OCI-LY7 (cell line): ENCODE measurements around the gene RNF175. TPM values are rescaled to one million over a fixed set of nuclear protein-coding genes. Genes with fewer than 3 reads are reported as not detected.

Experiments used
- BruUV-seq: library from RNA; stranded (reverse); fragments of 400-500 nt; replicated peaks from 2 replicates; lab custom pipeline; 2021; lab: Mats Ljungman, UMichigan
- CTCF ChIA-PET: fragments of 300-600 bp; sonication (Branson Sonifier 250); formaldehyde crosslinking; loops from one replicate; lab custom pipeline; 2022; ENCODE audit warnings: antibody characterized with exemption; ENCODE audit not compliant: unreplicated experiment; lab: Charles Lee
- POLR2A ChIA-PET: fragments of 300-600 bp; sonication (Branson Sonifier 250); formaldehyde crosslinking; loops from one replicate; lab custom pipeline; 2022; ENCODE audit warnings: antibody characterized with exemption; lab: Charles Lee
- DNase-seq: peaks from one replicate; pipeline ENCODE4 v3.0.0-alpha.2; 2015; ENCODE audit warnings: low spot score
- H2AFZ ChIP-seq: fragments of 200-600 bp; sonication (generic), shearing (Covaris generic); 2 replicates; pipeline ENCODE4 v1.6.1; 2014; ENCODE audit warnings: mild to moderate bottlenecking, antibody characterized with exemption, low read length, moderate library complexity
- H3K27ac ChIP-seq: fragments of 200-600 bp; sonication (generic); 2 replicates; pipeline ENCODE4 v1.5.1; 2014; ENCODE audit warnings: mixed run types, low read depth, mild to moderate bottlenecking, moderate library complexity, low read length, inconsistent platforms; ENCODE audit not compliant: poor library complexity, severe bottlenecking
- H3K36me3 ChIP-seq: fragments of 200-600 bp; sonication (generic); 2 replicates; pipeline ENCODE4 v1.6.1; 2014; ENCODE audit warnings: mild to moderate bottlenecking, antibody characterized with exemption, low read length, moderate library complexity, mixed read lengths; ENCODE audit not compliant: insufficient read depth
- H3K4me1 ChIP-seq: fragments of 200-600 bp; sonication (generic); 2 replicates; pipeline ENCODE4 v1.5.1; 2014; ENCODE audit warnings: mild to moderate bottlenecking, low read length; ENCODE audit not compliant: insufficient read depth, poor library complexity, severe bottlenecking
- H3K4me2 ChIP-seq: fragments of 200-600 bp; sonication (generic); 2 replicates; pipeline ENCODE4 v1.6.1; 2014; ENCODE audit warnings: mild to moderate bottlenecking, low read length
- H3K4me3 ChIP-seq: fragments of 200-600 bp; sonication (generic); 2 replicates; pipeline ENCODE4 v1.5.1; 2014; ENCODE audit warnings: mild to moderate bottlenecking, low read depth, low read length; ENCODE audit not compliant: poor library complexity, severe bottlenecking
- H3K79me2 ChIP-seq: fragments of 200-600 bp; sonication (generic); 2 replicates; pipeline ENCODE4 v1.6.1; 2016; ENCODE audit warnings: low read depth, mild to moderate bottlenecking, low read length, moderate library complexity, mixed read lengths; ENCODE audit not compliant: insufficient read depth
- H3K9me2 ChIP-seq: fragments of 200-600 bp; sonication (generic); 2 replicates; pipeline ENCODE4 v1.6.1; 2016; ENCODE audit warnings: mild to moderate bottlenecking, low read length, mixed read lengths; ENCODE audit not compliant: insufficient read depth
- H3K9me3 ChIP-seq: fragments of 200-600 bp; sonication (generic); 2 replicates; pipeline ENCODE4 v1.6.1; 2014; ENCODE audit warnings: mild to moderate bottlenecking, mixed run types, low read length, mixed read lengths
- H4K20me1 ChIP-seq: fragments of 200-600 bp; sonication (generic); 2 replicates; pipeline ENCODE4 v1.6.1; 2014; ENCODE audit warnings: mild to moderate bottlenecking, antibody characterized with exemption, low read length, moderate library complexity, mixed read lengths; ENCODE audit not compliant: insufficient read depth
- CTCF ChIP-seq: fragments of 200-600 bp; sonication (generic); conservative IDR thresholded peaks from 2 replicates; pipeline ENCODE4 v1.5.1; 2014; ENCODE audit warnings: mild to moderate bottlenecking, antibody characterized with exemption, low read length, moderate library complexity, mixed read lengths
- EZH2phosphoT487 ChIP-seq: fragments of 200-600 bp; sonication (generic); IDR thresholded peaks from 2 replicates; pipeline ENCODE4 v1.6.1; 2018; ENCODE audit warnings: low read depth, borderline replicate concordance, mild to moderate bottlenecking, mixed run types, antibody characterized with exemption, low read length, moderate library complexity, mixed read lengths
- intact Hi-C: fragments of 100-400 bp; cut with micrococcal nuclease; formaldehyde crosslinking; loops from one replicate; pipeline ENCODE4 v1.10.0; 2022; ENCODE audit not compliant: unreplicated experiment
- total RNA-seq, 2 experiments: library from RNA; depleted of rRNA in 1 of 2; stranded (reverse); fragments of >200 nt in 1 of 2; shearing (Covaris generic) in 1 of 2; gene quantifications; 2 replicates each; pipeline ENCODE4 v1.2.3, GENCODE V29; 2014 to 2022

The RNF175 gene
- total RNA-seq, 2 experiments from 2014 or later: 0.25 TPM; not detected in 1

GRCh38 chr4:153684971-153685371 lies 74.9 kb downstream of the RNF175 start:
- H3K9me3 ChIP-seq: 0 out of 2 replicates have a peak, but pooled peaks cover 3% of the 10 kb centered on the region
- H3K4me1 ChIP-seq: no peaks in the 10 kb centered on the region
- no peak for TF ChIP-seq CTCF
- TF ChIP-seq EZH2phosphoT487: no peak
- no peak overlapping the region for H3K4me3 ChIP-seq
- ChIA-PET CTCF (no interaction called here), POLR2A (interaction anchor here (0.7 kb wide), 2 partner anchors 11 to 19 kb away, joined by 3 to 4 read pairs; no protein-coding TSS in a partner anchor)
- no peak overlapping the region for H3K27ac ChIP-seq
- no peak overlapping the region for H3K4me2 ChIP-seq
- no TSS peak for BruUV-seq
- no peak for DNase-seq
- intact Hi-C loops: no loop called here
- H3K36me3 ChIP-seq: no peaks in the 10 kb centered on the region
- H3K79me2 ChIP-seq: no peaks in the 10 kb centered on the region
- no peaks in the 10 kb centered on the region for H3K9me2 ChIP-seq
- H2AFZ ChIP-seq: no peak overlapping the region
- H4K20me1 ChIP-seq: no peaks in the 10 kb centered on the region

- H3K9me2 ChIP-seq: no peaks in the 10 kb centered on the region
- no TSS peak for BruUV-seq
- peak within 1 kb of the TSS; percentile 5; the same call in 1 of the 2 replicates for H3K4me2 ChIP-seq
- no peaks in the 10 kb centered on the region for H3K4me1 ChIP-seq
- intact Hi-C loops: no loop called here
- 0 out of 2 replicates have a peak, but pooled peaks cover 3% of the 10 kb centered on the region for H3K9me3 ChIP-seq
- CTCF ChIA-PET: no interaction called here
- H3K27ac ChIP-seq: no peak within 1 kb of the TSS
- no peaks in the 10 kb centered on the region for H3K36me3 ChIP-seq
- H2AFZ ChIP-seq: no peak within 1 kb of the TSS
- TF ChIP-seq EZH2phosphoT487: no peak
- no peak for TF ChIP-seq CTCF
- POLR2A ChIA-PET: no interaction called here
- DNase-seq: no peak
- H3K4me3 ChIP-seq: no peak within 1 kb of the TSS
- H4K20me1 ChIP-seq: no peaks in the 10 kb centered on the region
- H3K79me2 ChIP-seq: no peaks in the 10 kb centered on the region
Observed at GRCh38 chr4:153684182-153684970, 75.4 kb downstream of the RNF175 start, which contains the start of gene TLR2. TSS of gene TLR2 (plus strand) at chr4:153684280. CDS start at chr4:153702908, 18,628 bp downstream.

- no peaks in the 10 kb centered on the region for H3K79me2 ChIP-seq
- no peaks in the 10 kb centered on the region for H3K9me2 ChIP-seq
- no peaks in the 10 kb centered on the region for H4K20me1 ChIP-seq
- intact Hi-C loops: no loop called here
- H3K36me3 ChIP-seq: no peaks in the 10 kb centered on the region
- H3K4me1 ChIP-seq: no peaks in the 10 kb centered on the region
- no peaks in the 10 kb centered on the region for H3K9me3 ChIP-seq
- no TSS peak for BruUV-seq
- no peak for DNase-seq
- H2AFZ ChIP-seq: no peak overlapping the region
- H3K4me2 ChIP-seq: no peak overlapping the region
- H3K27ac ChIP-seq: no peak overlapping the region
- no peak overlapping the region for H3K4me3 ChIP-seq
- POLR2A ChIA-PET: no interaction called here
- TF ChIP-seq CTCF (no peak), EZH2phosphoT487 (no peak)
- CTCF ChIA-PET: no interaction called here
Observed at GRCh38 chr4:153683763-153684181, 76.1 kb downstream of the RNF175 start.
